Body of pancreas (tissue), 4 donors: Measurements from ENCODE around the gene AWAT1.
"Not testable (repeated sequence)": the region's sequence is repeated elsewhere in the genome, so short reads cannot be mapped to it uniquely, and the experiment has no call there.

Experiments
- CTCF ChIP-seq, 7 experiments: fragments of 450-650 bp in 4 of 7; fragments of 200-600 bp in 3 of 7; sonication (generic) in 3 of 7; IDR thresholded peaks; one replicate each; pipeline ENCODE4 v1.5.1; 2016 to 2019; ENCODE audit warnings: antibody characterized with exemption in 7 of 7
- POLR2A ChIP-seq, 3 donors: fragments of 450-650 bp; IDR thresholded peaks; one replicate each; pipeline ENCODE4 v1.6.1; 2016; ENCODE audit warnings: antibody characterized with exemption in 3 of 3, mild to moderate bottlenecking in 2 of 3

GRCh38 chrX:70274029-70274428 is 39.6 kb downstream of the AWAT1 start:
- not testable (repeated sequence) for TF ChIP-seq POLR2A, CTCF (IDR thresholded peaks at IDR 0.05)
